Measurements from ENCODE around the gene ESRRA. TPM values are rescaled to one million over a fixed set of nuclear protein-coding genes. Genes with fewer than 3 reads are reported as not detected.

Gene ESRRA
- polyA plus RNA-seq, 1 donor (not counting 4 experiments of a cell fraction or from before 2014, with no cell fraction given) = 20.8 TPM

GRCh38 chr11:64316672-64317324 is 11.5 kb downstream of the ESRRA start:
- Histone ChIP-seq H4K20me1 (ENCODE audit: control insufficient read depth, extremely low read depth, insufficient read depth, low read length) (no peaks in the 10 kb centered on the region), H2AFZ (ENCODE audit: control insufficient read depth, low read length) (no peak overlapping the region), H3K27ac (ENCODE audit: control insufficient read depth, insufficient read depth, low read length) (peak overlapping the region; percentile 81), H3K4me2 (ENCODE audit: control insufficient read depth, extremely low read depth, insufficient read depth, low read depth, low read length) (peak overlapping the region; percentile 64), H3K9me1 (ENCODE audit: control insufficient read depth, extremely low read depth, insufficient read depth, low read length) (no peaks in the 10 kb centered on the region), H3K4me3 (ENCODE audit: control insufficient read depth in 2 of 3, extremely low read depth in 1 of 3, insufficient read depth in 2 of 3, low read depth in 1 of 3, low read length in 3 of 3) (peak overlapping the region; percentile 56 to 73 (median 72)), H3K27me3 (ENCODE audit: control insufficient read depth, extremely low read depth, insufficient read depth, low read length) (no peaks in the 10 kb centered on the region), H3K4me1 (ENCODE audit: control insufficient read depth, extremely low read depth, insufficient read depth, low read length) (peaks cover 45% of the 10 kb centered on the region), H3K79me2 (ENCODE audit: control insufficient read depth, insufficient read depth, low read length) (peaks cover 32% of the 10 kb centered on the region), H3K36me3 (ENCODE audit: control insufficient read depth in 2 of 2, extremely low read depth in 1 of 2, insufficient read depth in 2 of 2, low read length in 2 of 2) (peaks cover 22 to 35% of the 10 kb centered on the region in 2 experiments), H3K9ac (ENCODE audit: control insufficient read depth, extremely low read depth, insufficient read depth, low read length) (peak overlapping the region; percentile 90), H3K9me3 (ENCODE audit: control insufficient read depth, low read depth, low read length) (no peaks in the 10 kb centered on the region)
- TF ChIP-seq, protein P1, sequence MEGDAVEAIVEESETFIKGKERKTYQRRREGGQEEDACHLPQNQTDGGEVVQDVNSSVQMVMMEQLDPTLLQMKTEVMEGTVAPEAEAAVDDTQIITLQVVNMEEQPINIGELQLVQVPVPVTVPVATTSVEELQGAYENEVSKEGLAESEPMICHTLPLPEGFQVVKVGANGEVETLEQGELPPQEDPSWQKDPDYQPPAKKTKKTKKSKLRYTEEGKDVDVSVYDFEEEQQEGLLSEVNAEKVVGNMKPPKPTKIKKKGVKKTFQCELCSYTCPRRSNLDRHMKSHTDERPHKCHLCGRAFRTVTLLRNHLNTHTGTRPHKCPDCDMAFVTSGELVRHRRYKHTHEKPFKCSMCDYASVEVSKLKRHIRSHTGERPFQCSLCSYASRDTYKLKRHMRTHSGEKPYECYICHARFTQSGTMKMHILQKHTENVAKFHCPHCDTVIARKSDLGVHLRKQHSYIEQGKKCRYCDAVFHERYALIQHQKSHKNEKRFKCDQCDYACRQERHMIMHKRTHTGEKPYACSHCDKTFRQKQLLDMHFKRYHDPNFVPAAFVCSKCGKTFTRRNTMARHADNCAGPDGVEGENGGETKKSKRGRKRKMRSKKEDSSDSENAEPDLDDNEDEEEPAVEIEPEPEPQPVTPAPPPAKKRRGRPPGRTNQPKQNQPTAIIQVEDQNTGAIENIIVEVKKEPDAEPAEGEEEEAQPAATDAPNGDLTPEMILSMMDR (optimal IDR thresholded peaks at IDR 0.05 in 1 of 3, IDR thresholded peaks at IDR 0.05 in 1 of 3, conservative IDR thresholded peaks at IDR 0.05 in 1 of 3; ENCODE audit: extremely low read depth in 1 of 3, insufficient read depth in 2 of 3, low read length in 3 of 3) = peak; percentile 43 to 46 (median 45)
- TF ChIP-seq EZH2 (IDR thresholded peaks at IDR 0.05; ENCODE audit: low read length) = no peak
- DNase-seq (ENCODE audit: low read depth, low spot score) (no peak), FAIRE-seq (no peak)
- dilution Hi-C loops (cut with MboI; ENCODE audit: extremely low pct_ligation_motif_present, low sequenced_read_pairs) = no loop called here

DNA sequence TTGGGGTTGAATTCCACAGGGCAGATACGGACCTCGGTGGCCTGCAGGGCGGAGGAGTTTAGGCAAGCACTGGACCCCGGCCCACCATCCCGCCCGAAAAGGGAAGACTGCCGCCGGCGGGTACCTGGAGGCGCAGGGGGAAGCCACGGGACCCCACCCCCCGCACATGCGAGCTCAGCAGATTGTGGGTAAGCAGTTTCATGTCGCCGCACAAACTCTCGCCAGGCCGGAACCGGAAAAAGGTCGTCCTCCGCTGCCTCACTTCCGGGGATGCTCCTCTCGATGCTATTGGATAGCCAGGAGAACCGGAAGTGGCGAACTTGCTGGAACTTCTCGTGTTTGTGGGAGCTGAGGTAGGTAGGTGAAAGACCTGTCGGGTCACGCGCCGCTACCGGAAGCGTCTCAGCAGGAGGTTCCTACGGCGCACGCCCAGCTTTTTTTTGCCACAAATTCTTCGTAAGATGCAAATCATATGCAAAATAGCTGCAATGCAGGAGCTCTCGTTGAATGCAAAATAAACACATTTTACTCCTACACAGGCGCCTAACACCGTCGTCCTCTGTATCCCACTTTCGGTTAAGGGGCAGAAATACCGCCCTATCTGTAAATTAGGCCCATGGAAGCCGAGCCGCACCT is 12.1 kb downstream of the ESRRA start, which contains the start of gene TRMT112:
Gene TRMT112, minus strand, starts transcription at position 235 of the 636 bp plus-strand sequence. Its CDS starts 33 bp downstream, at position 202.
- dilution Hi-C loops (cut with MboI; ENCODE audit: extremely low pct_ligation_motif_present, low sequenced_read_pairs) = no loop called here
- Histone ChIP-seq H3K27ac (ENCODE audit: control insufficient read depth, insufficient read depth, low read length) (peak within 1 kb of the TSS; percentile 81), H3K4me1 (ENCODE audit: control insufficient read depth, extremely low read depth, insufficient read depth, low read length) (peaks cover 49% of the 10 kb centered on the region), H2AFZ (ENCODE audit: control insufficient read depth, low read length) (peak within 1 kb of the TSS; percentile 23), H3K9me1 (ENCODE audit: control insufficient read depth, extremely low read depth, insufficient read depth, low read length) (peaks cover 2% of the 10 kb centered on the region), H3K27me3 (ENCODE audit: control insufficient read depth, extremely low read depth, insufficient read depth, low read length) (no peaks in the 10 kb centered on the region), H3K36me3 (ENCODE audit: control insufficient read depth in 2 of 2, extremely low read depth in 1 of 2, insufficient read depth in 2 of 2, low read length in 2 of 2) (peaks cover 24 to 41% of the 10 kb centered on the region in 2 experiments), H3K9me3 (ENCODE audit: control insufficient read depth, low read depth, low read length) (no peaks in the 10 kb centered on the region), H3K9ac (ENCODE audit: control insufficient read depth, extremely low read depth, insufficient read depth, low read length) (peak within 1 kb of the TSS; percentile 90), H3K79me2 (ENCODE audit: control insufficient read depth, insufficient read depth, low read length) (peaks cover 32% of the 10 kb centered on the region), H3K4me3 (ENCODE audit: control insufficient read depth in 2 of 3, extremely low read depth in 1 of 3, insufficient read depth in 2 of 3, low read depth in 1 of 3, low read length in 3 of 3) (peak within 1 kb of the TSS; percentile 56 to 83 (median 72)), H3K4me2 (ENCODE audit: control insufficient read depth, extremely low read depth, insufficient read depth, low read depth, low read length) (peak within 1 kb of the TSS; percentile 64), H4K20me1 (ENCODE audit: control insufficient read depth, extremely low read depth, insufficient read depth, low read length) (no peaks in the 10 kb centered on the region)
- TF ChIP-seq, protein P1 (optimal IDR thresholded peaks at IDR 0.05 in 1 of 3, IDR thresholded peaks at IDR 0.05 in 1 of 3, conservative IDR thresholded peaks at IDR 0.05 in 1 of 3; ENCODE audit: extremely low read depth in 1 of 3, insufficient read depth in 2 of 3, low read length in 3 of 3) = no peak
- TF ChIP-seq EZH2 (IDR thresholded peaks at IDR 0.05; ENCODE audit: low read length) = no peak
- peak; percentile 94 for FAIRE-seq
- DNase-seq (ENCODE audit: low read depth, low spot score) = peak; percentile 97
